HG02852 (cell line): Measurements from ENCODE around the gene CD27.
"Not testable (repeated sequence)": the region's sequence is repeated elsewhere in the genome, so short reads cannot be mapped to it uniquely, and the experiment has no call there.

Experiments used
- ATAC-seq: cut with Tn5 transposase; IDR thresholded peaks from one replicate; pipeline ENCODE4 v1.9.1; 2021; ENCODE audit warnings: mild to moderate bottlenecking, moderate library complexity; ENCODE audit not compliant: unreplicated experiment

The CD27 gene

DNA sequence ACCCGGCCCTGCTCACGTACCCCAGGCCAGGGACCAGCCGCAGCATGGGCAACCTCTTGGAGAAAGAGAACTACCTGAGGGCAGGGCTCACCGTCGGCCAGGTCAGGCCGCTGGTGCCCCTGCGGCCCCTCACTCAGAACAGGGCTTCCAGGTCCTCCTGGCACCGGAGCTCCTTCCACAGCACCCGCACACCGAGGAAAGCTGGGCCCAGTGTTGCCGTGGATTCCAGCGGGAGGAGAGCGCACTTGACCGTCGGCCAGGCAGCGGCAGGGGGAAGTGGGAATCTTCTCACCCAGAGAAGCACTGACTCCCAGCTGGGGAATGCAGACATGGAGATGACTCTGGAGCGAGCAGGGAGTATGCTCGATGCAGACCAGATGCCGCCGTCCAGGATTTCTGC is 33.7 kb downstream of the CD27 start:
- ATAC-seq = no peak

DNA sequence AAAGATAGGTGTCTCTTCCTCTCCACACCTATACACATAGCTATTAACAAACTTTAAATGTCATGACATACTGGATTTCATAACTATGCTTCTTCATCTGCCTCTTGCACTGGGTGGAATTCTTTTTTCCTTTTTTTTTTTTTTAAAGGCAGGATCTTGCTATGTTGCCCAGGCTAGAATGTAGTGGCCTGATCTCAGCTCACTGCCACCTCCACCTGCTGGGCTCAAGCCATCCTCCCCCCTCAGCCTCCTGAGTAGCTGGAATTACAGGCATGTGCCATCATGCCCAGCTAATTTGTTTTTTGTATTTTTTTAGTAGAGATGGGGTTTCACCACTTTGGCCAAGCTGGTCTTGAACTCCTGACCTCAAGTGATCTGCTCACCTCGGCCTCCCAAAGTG is 43.5 kb downstream of the CD27 start:
- no peak for ATAC-seq

DNA sequence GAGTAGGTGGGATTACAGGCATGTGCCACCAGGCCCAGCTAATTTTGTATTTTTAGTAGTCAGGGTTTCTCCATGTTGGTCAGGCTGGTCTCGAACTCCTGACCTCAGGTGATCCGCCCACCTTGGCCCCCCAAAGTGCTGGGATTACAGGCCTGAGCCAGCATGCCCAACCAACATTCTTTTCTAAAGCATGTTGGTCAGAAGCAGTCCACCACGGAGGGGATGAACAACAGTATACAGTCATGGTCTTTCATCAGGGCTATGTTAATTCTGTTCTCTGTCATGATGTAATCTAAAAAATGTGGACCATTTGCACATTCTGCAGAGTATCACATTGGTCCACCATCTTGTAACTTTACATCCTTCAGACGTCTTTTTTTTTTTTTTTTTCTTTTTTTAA is 44.7 kb downstream of the CD27 start:
- no peak for ATAC-seq

DNA sequence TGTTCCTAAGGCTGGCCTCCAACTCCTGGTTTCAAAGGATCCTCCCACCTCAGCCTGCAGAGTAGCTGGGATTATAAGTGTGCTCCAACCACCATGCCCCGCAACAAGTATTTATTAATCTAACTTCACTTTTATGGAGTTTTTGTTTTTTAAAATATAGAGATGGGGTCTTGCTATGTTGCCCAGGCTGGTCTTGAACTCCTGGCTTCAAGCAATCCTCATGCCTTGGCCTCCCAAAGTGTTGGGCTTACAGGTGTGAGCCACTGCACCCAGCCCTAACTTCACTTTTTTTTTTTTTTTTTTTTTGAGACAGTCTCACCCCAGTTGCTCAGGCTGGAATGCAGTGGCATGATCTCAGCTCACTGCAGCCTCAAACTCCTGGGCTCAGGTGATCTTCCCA is 45.9 kb downstream of the CD27 start:
- not testable (repeated sequence) for ATAC-seq

DNA sequence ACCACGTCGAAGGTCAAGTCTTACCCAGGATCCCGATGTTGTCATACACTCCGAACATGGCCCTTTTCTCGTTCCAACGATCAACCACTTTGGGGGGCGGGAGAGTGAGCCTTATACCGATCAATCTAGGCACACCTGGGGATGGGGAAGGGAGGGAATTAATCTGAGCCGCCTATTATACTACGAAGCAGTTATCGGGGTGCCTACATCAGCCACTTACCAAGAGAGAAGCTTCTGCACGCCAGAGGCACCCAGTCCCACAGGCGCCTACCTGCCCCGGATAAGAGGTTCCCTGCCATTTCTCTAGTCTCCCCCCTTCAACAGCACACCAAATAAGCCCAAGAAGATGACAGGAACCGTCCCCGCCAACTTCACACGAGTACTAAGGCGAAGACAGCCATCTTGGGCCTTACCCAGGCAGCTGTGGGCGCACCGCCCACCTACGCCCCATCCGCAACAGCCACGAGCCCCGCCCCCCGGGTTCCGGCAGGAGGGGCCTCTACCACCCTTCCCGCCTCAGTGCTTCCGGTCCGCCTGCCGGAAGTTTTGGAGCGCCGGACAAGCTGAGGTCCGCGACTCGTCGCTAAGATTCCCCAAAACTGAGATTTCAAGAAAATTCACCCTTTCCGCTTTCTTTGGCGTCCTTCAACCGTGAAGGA is 48.2 kb downstream of the CD27 start, which contains the start of gene MRPL51:
Gene MRPL51 (minus strand): TSS at position 425 of the 659 bp plus-strand sequence. CDS start 126 bp downstream, at position 299.
- ATAC-seq = peak; percentile 78

DNA sequence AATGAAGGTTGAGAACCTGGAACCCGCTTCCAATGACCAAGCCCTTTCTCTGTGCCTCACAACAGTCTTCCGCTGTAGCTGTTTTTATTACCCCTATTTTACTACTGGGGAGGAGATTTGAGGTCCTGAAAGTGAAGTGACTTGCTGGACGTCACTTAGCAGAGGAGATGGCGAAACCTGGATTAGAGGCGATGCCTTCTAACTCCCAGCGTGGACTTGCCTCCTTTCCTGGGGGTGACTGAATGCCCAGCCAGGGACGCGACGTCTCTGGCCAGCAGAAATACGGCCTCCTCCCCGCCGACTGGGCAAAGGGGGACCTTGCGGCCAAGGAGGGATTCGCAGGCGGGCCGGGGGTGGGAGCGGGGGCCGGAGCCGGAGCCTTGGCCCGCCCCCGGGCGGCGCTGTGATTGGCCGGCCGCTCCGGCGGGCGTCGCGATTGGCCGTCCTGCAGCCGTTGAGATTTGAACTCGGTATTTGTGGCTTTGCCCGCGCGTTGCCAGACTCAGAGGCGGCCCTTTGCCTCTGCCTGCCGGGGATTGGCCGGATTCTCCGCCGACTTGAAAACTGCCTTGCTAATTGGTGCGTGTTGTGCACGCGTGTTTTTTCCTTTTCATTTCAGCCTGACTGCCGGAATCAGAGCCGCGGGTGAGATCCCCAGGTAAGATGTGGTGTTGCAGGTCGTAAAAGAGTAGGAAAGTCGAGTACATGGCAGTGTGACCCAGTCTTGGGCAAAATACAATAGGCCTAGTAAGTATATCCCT is 48.9 kb downstream of the CD27 start, which contains the start of gene NCAPD2:
Gene NCAPD2 (plus strand): TSS at position 606 of the 761 bp plus-strand sequence. CDS start 997 bp downstream, outside the sequence.
- ATAC-seq = peak; percentile 82

DNA sequence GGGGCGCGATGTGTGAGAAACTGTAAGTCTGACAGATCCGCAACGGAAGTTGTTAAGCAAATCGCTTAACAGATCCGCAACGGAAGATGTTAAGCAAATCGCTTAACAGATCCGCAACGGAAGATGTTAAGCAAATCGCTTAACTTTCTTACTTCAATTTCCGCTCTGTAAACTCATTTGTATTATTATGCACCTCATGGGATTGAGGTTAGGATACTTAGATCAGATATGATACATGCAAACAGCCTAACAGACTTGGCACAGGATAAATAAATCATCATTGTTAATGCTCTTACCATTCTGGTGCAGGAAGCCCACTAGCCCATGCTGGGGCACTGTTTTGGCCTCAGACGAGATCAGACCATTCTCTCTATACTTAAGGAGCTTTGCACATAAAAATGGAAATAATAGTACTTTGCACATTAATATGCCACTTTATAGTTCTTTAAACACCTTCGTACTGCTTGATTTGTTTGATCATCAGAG is 49.5 kb downstream of the CD27 start:
- no peak for ATAC-seq

DNA sequence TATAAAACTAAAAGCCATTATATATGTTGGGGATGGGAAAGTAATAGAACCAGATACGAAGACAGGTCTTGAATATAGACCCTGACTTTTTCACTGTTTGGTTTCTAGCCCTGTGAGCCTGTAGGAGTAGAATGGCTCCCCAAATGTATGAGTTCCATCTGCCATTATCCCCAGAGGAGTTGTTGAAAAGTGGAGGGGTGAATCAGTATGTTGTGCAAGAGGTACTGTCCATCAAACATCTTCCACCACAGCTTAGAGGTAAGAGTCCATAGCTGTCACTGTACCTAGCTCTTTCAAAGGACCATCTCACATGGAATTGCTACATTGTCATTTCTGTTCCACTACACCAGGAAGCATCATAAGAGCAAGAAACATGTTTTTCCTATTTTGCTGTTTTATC is 50.2 kb downstream of the CD27 start:
- ATAC-seq = no peak

DNA sequence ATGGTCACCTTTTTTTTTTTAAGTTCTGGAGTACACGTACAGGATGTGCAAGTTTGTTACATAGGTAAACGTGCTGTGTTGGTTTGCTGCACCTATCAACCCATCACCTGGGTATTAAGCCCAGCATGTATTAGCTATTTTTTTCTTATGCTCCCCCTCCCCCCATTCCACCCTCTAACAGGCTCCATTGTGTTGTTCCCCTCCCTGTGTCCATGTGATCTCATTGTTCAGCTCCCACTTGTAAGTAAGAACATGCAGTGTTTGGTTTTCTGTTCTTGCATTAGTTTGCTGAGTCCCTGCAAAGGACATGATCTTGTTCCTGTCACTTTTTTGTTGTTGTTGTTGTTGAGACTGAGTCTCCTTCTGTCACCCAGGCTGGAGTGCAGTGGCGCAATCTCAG is 52.5 kb downstream of the CD27 start:
- ATAC-seq = not testable (repeated sequence)

DNA sequence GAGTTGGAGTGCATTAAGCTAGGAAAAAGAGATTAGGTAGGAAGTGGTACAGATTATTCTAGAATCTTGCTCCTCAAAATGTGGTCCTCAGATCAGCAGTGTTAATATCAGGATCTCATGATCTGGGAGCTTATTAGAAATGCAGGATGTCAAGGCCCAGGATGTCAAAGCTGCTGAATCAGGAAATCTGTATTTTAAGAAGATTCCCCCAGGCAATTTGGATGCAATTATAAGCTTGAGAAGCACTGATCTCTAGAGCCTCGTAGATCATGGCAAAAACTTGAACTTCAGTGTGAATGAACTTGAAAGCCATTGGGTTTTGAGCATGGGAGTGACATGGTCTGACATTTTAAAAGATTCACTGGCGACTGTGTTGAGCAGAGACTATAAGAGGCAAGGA is 55.7 kb downstream of the CD27 start:
- no peak for ATAC-seq
